MG63 (cell line): Measurements from ENCODE around the gene RAMP3. TPM values are rescaled to one million over a fixed set of nuclear protein-coding genes. Genes with fewer than 3 reads are reported as not detected.
A peak's percentile ranks its signal among the peaks of the same experiment; 100 is the strongest.

Source experiments
- DNase-seq: peaks from one replicate; pipeline ENCODE4 v3.0.0-alpha.2; 2020
- H3K27me3 ChIP-seq: fragments of 250-450 bp; sonication (Bioruptor Pico); 2 replicates; pipeline ENCODE4 v1.5.1; 2020; ENCODE audit warnings: mild to moderate bottlenecking, moderate library complexity
- H3K36me3 ChIP-seq: fragments of 250-450 bp; sonication (Bioruptor Pico); 2 replicates; pipeline ENCODE4 v1.5.1; 2020; ENCODE audit warnings: mild to moderate bottlenecking, moderate library complexity
- H3K4me3 ChIP-seq: fragments of 250-450 bp; sonication (Bioruptor Pico); 2 replicates; pipeline ENCODE4 v1.5.1; 2020; ENCODE audit warnings: mild to moderate bottlenecking, moderate library complexity
- H3K9me3 ChIP-seq: fragments of 250-450 bp; sonication (Bioruptor Pico); 2 replicates; pipeline ENCODE4 v1.5.1; 2020; ENCODE audit warnings: mild to moderate bottlenecking, moderate library complexity
- total RNA-seq: library from RNA; depleted of rRNA; stranded (reverse); fragments of >200 nt; shearing (Covaris generic); gene quantifications from 2 replicates; pipeline ENCODE4 v1.2.3, GENCODE V29; 2014; ENCODE audit warnings: low replicate concordance

The RAMP3 gene
- total RNA-seq, 1 experiment from 2014 or later = not detected

DNA sequence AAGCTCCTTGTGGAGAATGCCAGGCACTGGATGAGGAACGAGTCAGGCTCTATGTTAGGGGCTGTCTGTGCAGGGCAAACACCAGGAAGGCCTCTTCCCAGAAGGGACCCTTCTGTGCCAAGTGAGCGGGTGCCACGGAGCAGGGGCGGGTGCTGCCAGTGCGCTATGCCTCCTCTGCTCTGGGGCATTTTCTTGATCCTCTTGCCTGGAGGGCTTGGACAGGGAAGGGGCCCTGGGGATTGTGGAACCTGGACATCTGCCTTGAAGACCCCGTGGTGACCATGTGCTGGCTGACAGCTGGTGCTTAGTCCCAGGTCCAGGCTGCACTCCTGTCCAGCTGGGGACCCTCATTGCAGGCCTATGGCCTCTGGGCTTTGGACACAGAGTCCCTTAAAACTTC lies 30.7 kb upstream of the RAMP3 start:
- Histone ChIP-seq H3K9me3 (no peaks in the 10 kb centered on the region), H3K27me3 (no peaks in the 10 kb centered on the region), H3K4me3 (no peak overlapping the region), H3K36me3 (no peaks in the 10 kb centered on the region)
- no peak for DNase-seq

- H3K4me3 ChIP-seq = no peak overlapping the region
- H3K27me3 ChIP-seq = no peaks in the 10 kb centered on the region
- H3K9me3 ChIP-seq = no peaks in the 10 kb centered on the region
- no peaks in the 10 kb centered on the region for H3K36me3 ChIP-seq
- DNase-seq = no peak
Observed at GRCh38 chr7:45129181-45129800, 28.3 kb upstream of the RAMP3 start.

DNA sequence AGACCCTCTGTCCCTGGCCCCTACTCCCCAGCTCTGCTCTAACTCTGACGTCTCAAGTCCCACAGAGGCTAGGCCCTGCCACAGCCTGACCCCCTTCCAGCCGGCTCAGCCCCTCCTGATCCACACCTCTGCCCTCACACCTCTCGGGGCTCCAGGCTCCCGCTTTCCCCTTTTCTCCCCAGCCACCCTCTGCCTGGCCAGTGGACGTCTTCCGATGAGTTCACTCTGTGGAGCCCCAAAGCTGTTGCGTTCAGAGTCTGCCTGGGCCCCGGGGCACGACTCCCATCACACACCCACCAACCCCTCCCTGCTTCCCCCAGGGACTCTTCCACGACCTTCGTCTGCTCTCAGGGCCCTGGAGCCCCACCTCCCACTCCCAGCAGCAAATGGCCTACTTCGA lies 27.7 kb upstream of the RAMP3 start:
- H3K9me3 ChIP-seq = no peaks in the 10 kb centered on the region
- no peaks in the 10 kb centered on the region for H3K36me3 ChIP-seq
- no peak overlapping the region for H3K4me3 ChIP-seq
- DNase-seq = no peak
- H3K27me3 ChIP-seq = no peaks in the 10 kb centered on the region

- Histone ChIP-seq H3K36me3 (no peaks in the 10 kb centered on the region), H3K4me3 (no peak overlapping the region), H3K27me3 (no peaks in the 10 kb centered on the region), H3K9me3 (no peaks in the 10 kb centered on the region)
- DNase-seq = no peak
Observed at GRCh38 chr7:45130910-45131309, 26.7 kb upstream of the RAMP3 start.

DNA sequence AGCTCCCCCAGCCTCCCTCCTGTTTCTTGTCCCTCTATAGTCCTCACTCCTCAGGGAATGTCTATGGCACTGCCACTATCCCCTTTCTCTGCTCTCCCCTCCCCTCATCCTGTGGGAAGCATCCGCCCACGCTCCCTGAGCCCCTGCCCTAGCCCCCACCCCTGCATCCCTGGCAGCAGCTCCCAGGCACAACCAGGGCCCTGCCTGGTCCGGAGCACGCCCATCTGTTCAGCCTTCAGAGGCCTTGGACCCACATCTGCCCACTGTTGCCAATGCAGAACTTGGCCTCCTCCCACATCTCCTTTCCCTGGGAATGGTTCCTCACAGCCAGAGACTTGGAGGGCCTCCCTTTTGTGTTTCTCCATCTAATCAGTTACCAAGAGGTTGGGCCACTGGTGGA lies 25.7 kb upstream of the RAMP3 start:
- no peaks in the 10 kb centered on the region for H3K27me3 ChIP-seq
- H3K4me3 ChIP-seq = no peak overlapping the region
- no peaks in the 10 kb centered on the region for H3K36me3 ChIP-seq
- H3K9me3 ChIP-seq = no peaks in the 10 kb centered on the region
- DNase-seq = no peak

DNA sequence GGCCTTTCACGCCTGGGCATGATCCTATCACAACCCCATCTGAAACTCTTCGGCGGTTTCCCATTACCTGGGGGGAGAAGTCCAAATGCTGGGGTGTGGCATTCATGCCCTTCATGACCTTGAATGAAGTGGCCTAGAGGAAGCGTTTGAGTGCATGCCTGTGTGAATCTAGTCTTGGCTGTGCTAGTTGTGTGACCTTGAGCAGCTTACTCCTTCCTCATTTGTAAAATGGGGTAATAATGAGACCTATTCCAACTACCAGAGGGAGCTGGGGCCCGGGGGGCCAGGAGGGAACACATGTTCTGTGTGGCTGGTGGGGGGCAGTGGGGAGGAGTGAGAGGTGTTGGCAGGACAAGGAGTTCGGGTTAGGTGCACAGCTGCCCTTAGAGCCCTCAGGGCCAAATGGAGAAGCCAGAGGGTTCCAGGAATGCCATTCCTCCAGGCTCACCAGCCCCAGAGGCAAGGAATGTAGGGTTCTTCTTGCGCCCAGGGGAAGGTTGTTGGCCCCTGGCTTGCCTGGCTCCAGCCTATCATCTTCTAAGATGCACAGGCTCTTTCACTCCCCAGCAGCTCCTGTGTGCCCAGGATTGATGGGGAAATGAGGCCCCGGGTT lies 24.8 kb upstream of the RAMP3 start:
- Histone ChIP-seq H3K9me3 (no peaks in the 10 kb centered on the region), H3K4me3 (no peak overlapping the region), H3K27me3 (no peaks in the 10 kb centered on the region), H3K36me3 (no peaks in the 10 kb centered on the region)
- DNase-seq = no peak

GRCh38 chr7:45133352-45133751 lies 24.2 kb upstream of the RAMP3 start:
- DNase-seq = no peak
- Histone ChIP-seq H3K9me3 (no peaks in the 10 kb centered on the region), H3K27me3 (no peaks in the 10 kb centered on the region), H3K4me3 (no peak overlapping the region), H3K36me3 (no peaks in the 10 kb centered on the region)

GRCh38 chr7:45133877-45134276 lies 23.7 kb upstream of the RAMP3 start:
- Histone ChIP-seq H3K9me3 (no peaks in the 10 kb centered on the region), H3K27me3 (no peaks in the 10 kb centered on the region), H3K36me3 (no peaks in the 10 kb centered on the region), H3K4me3 (no peak overlapping the region)
- no peak for DNase-seq

GRCh38 chr7:45136106-45137060 lies 21.2 kb upstream of the RAMP3 start:
- Histone ChIP-seq H3K9me3 (no peaks in the 10 kb centered on the region), H3K36me3 (no peaks in the 10 kb centered on the region), H3K27me3 (no peaks in the 10 kb centered on the region), H3K4me3 (no peak overlapping the region)
- peak; percentile 24 for DNase-seq

- H3K36me3 ChIP-seq = no peaks in the 10 kb centered on the region
- no peak overlapping the region for H3K4me3 ChIP-seq
- H3K9me3 ChIP-seq = no peaks in the 10 kb centered on the region
- H3K27me3 ChIP-seq = no peaks in the 10 kb centered on the region
- DNase-seq = no peak
Observed at GRCh38 chr7:45138433-45139267, 18.9 kb upstream of the RAMP3 start.

GRCh38 chr7:45140827-45141226 lies 16.8 kb upstream of the RAMP3 start:
- H3K27me3 ChIP-seq = no peaks in the 10 kb centered on the region
- H3K36me3 ChIP-seq = no peaks in the 10 kb centered on the region
- H3K9me3 ChIP-seq = no peaks in the 10 kb centered on the region
- no peak overlapping the region for H3K4me3 ChIP-seq
- no peak for DNase-seq

DNA sequence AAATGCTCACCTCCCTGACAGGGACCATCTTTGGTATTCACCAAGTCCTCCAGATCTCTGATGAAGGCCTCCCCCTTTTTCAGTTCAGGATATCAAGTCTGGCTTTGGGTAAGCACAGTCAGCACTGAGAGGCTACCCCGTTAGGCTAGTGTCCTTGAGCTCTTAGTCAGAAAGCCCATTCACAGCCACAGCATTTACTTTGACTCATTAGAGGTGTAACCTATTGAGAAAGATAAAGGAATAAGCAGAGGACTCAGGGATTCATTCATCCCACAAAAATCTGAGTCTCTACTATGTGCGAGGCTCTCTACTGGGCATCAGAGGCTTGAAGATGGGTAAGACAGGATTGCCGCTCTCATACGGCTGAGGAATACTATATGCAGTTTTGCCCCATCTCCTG lies 14.0 kb upstream of the RAMP3 start:
- Histone ChIP-seq H3K4me3 (no peak overlapping the region), H3K36me3 (no peaks in the 10 kb centered on the region), H3K27me3 (no peaks in the 10 kb centered on the region), H3K9me3 (no peaks in the 10 kb centered on the region)
- DNase-seq = no peak

DNA sequence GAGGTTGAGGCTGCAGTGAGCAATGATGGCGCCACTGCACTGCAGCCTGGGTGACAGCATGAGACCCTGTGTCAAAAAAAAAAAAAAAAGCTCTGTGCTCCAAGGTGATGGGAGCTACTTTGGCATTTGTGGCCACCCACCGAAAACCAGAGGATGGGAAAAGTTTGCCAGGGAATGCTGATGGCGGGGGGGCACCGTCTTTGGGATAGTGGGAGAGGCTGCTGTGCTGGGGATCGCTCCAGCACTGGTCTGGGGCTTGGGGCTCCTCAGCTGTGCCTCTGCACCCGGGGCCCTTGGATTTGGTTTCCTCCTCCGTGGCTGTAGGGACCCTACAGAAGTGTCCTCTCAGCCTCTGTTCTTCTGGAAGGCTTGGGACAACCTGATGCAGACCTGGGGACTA lies 11.7 kb upstream of the RAMP3 start:
- Histone ChIP-seq H3K27me3 (no peaks in the 10 kb centered on the region), H3K36me3 (no peaks in the 10 kb centered on the region), H3K9me3 (no peaks in the 10 kb centered on the region), H3K4me3 (no peak overlapping the region)
- no peak for DNase-seq

- Histone ChIP-seq H3K36me3 (no peaks in the 10 kb centered on the region), H3K4me3 (no peak overlapping the region), H3K9me3 (no peaks in the 10 kb centered on the region), H3K27me3 (no peaks in the 10 kb centered on the region)
- no peak for DNase-seq
Observed at GRCh38 chr7:45146531-45147379, 10.8 kb upstream of the RAMP3 start.

GRCh38 chr7:45147858-45148652 lies 9.5 kb upstream of the RAMP3 start:
- Histone ChIP-seq H3K36me3 (no peaks in the 10 kb centered on the region), H3K27me3 (no peaks in the 10 kb centered on the region), H3K9me3 (no peaks in the 10 kb centered on the region), H3K4me3 (no peak overlapping the region)
- no peak for DNase-seq
